ENCODE measurements around the gene SLC22A4.

DNA sequence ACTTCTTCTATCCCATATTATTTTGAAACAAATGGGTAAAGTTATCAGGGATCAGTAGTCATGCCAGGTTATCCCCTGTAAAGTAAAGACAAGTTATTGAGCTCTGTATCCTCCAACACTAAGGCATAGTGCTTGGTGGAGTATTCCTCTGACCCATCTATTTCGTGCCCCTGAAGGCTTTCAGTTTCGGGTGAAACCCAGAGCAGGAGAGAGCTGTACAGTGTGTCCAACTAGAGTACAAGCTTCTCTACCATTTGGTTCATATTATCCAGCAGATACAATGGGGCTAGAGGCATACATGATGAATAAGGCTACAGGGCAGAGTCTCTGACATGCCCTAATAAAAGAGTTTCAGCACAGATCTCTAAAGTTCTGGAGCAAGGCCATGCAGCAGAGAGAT is 3.2 kb upstream of the SLC22A4 start:
- TF ChIP-seq, protein P1, sequence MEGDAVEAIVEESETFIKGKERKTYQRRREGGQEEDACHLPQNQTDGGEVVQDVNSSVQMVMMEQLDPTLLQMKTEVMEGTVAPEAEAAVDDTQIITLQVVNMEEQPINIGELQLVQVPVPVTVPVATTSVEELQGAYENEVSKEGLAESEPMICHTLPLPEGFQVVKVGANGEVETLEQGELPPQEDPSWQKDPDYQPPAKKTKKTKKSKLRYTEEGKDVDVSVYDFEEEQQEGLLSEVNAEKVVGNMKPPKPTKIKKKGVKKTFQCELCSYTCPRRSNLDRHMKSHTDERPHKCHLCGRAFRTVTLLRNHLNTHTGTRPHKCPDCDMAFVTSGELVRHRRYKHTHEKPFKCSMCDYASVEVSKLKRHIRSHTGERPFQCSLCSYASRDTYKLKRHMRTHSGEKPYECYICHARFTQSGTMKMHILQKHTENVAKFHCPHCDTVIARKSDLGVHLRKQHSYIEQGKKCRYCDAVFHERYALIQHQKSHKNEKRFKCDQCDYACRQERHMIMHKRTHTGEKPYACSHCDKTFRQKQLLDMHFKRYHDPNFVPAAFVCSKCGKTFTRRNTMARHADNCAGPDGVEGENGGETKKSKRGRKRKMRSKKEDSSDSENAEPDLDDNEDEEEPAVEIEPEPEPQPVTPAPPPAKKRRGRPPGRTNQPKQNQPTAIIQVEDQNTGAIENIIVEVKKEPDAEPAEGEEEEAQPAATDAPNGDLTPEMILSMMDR (IDR thresholded peaks at IDR 0.05), result no peak
- no peak for TF ChIP-seq POLR2A (IDR thresholded peaks at IDR 0.05)

All from ovary (tissue), 3 donors.